AG09309 (cell line): ENCODE data around the gene DNAH2.

ENCODE experiments used
- DNase-seq: peaks from one replicate; pipeline ENCODE4 v3.0.0-alpha.2; 2010; ENCODE audit warnings: low read depth
- H3K4me3 ChIP-seq: 2 replicates; pipeline ENCODE4 v1.5.1; 2011; ENCODE audit warnings: mild to moderate bottlenecking, low read depth, low read length, moderate library complexity; ENCODE audit not compliant: control insufficient read depth
- CTCF ChIP-seq: IDR thresholded peaks from 2 replicates; pipeline ENCODE4 v1.5.1; 2011; ENCODE audit warnings: mild to moderate bottlenecking, low read depth, low read length, inconsistent platforms; ENCODE audit not compliant: insufficient read depth, control insufficient read depth; ENCODE audit errors: missing control alignments

The DNAH2 gene

GRCh38 chr17:7714721-7715594 is 2.6 kb upstream of the DNAH2 start:
- TF ChIP-seq CTCF = no peak
- no peak for DNase-seq

GRCh38 chr17:7715936-7716886 is 1.3 kb upstream of the DNAH2 start:
- H3K4me3 ChIP-seq = peak overlapping the region; percentile 81
- DNase-seq = no peak
- TF ChIP-seq CTCF = no peak

More at GRCh38 chr17:7714721-7715594, 2.6 kb upstream of the DNAH2 start:
- H3K4me3 ChIP-seq = no peak overlapping the region

GRCh38 chr17:7717756-7718350 is 309 bp downstream of the DNAH2 start:
- peak overlapping the region; percentile 81 for H3K4me3 ChIP-seq
- no peak for DNase-seq
- TF ChIP-seq CTCF = no peak

- H3K4me3 ChIP-seq = no peak overlapping the region
- no peak for TF ChIP-seq CTCF
- DNase-seq = no peak
Observed at GRCh38 chr17:7719661-7720060, 2.1 kb downstream of the DNAH2 start.

GRCh38 chr17:7720125-7720524 is 2.6 kb downstream of the DNAH2 start:
- no peak for TF ChIP-seq CTCF
- DNase-seq = no peak
- no peak overlapping the region for H3K4me3 ChIP-seq

- TF ChIP-seq CTCF = no peak
- H3K4me3 ChIP-seq = no peak overlapping the region
- DNase-seq = no peak
Observed at GRCh38 chr17:7721612-7722011, 4.1 kb downstream of the DNAH2 start.
